Thyroid gland (tissue), 4 donors: Measurements from ENCODE around the gene LMBR1. TPM values are rescaled to one million over a fixed set of nuclear protein-coding genes. Genes with fewer than 3 reads are reported as not detected.
"Not testable (repeated sequence)": the region's sequence is repeated elsewhere in the genome, so short reads cannot be mapped to it uniquely, and the experiment has no call there.

ENCODE experiments used
- DNase-seq, 2 donors: peaks; one replicate each; pipeline ENCODE4 v3.0.0-alpha.2; 2019
- H3K27ac ChIP-seq, 3 donors: fragments of 200-600 bp; sonication (generic); 1 replicate in 2 of 3; 2 replicates in 1 of 3; pipeline ENCODE4 v1.5.1; 2016 to 2019; ENCODE audit warnings: mild to moderate bottlenecking in 1 of 3, moderate library complexity in 1 of 3
- H3K27me3 ChIP-seq: fragments of 200-600 bp; sonication (generic); one replicate; pipeline ENCODE4 v1.5.1; 2019
- H3K36me3 ChIP-seq, 2 donors: fragments of 200-600 bp; sonication (generic); one replicate each; pipeline ENCODE4 v1.5.1; 2016 to 2019
- H3K4me1 ChIP-seq, 2 donors: fragments of 200-600 bp; sonication (generic); one replicate each; pipeline ENCODE4 v1.5.1; 2017 to 2019
- H3K4me3 ChIP-seq, 3 donors: fragments of 200-600 bp; sonication (generic); replicated peaks in 1 of 3; 1 replicate in 2 of 3; 2 replicates in 1 of 3; pipeline ENCODE4 v1.5.1; 2016; ENCODE audit warnings: mild to moderate bottlenecking in 1 of 3
- H3K9me3 ChIP-seq: fragments of 200-600 bp; sonication (generic); one replicate; pipeline ENCODE4 v1.5.1; 2017
- POLR2A ChIP-seq, 2 donors: fragments of 450-650 bp; IDR thresholded peaks; one replicate each; pipeline ENCODE4 v1.6.1; 2017; ENCODE audit warnings: antibody characterized with exemption in 2 of 2, mild to moderate bottlenecking in 2 of 2, moderate library complexity in 1 of 2
- WGBS, 2 donors: methylation state at CpG; one replicate each; pipeline ENCODE4 v1.1.5; 2017; 5-methylcytosine and 5-hydroxymethylcytosine counted together
- intact Hi-C: fragments of 100-400 bp; cut with DNase I; formaldehyde crosslinking; loops from one replicate; pipeline ENCODE4 v1.15.1; 2023
- total RNA-seq, 4 donors: library from RNA; depleted of rRNA; stranded (reverse); fragments of >200 nt; gene quantifications; one replicate each; pipeline ENCODE4 v1.2.3, GENCODE V29; 2016
- TF ChIP-seq, protein P1 (sequence below), 6 experiments: fragments of 200-600 bp in 3 of 6; fragments of 450-650 bp in 3 of 6; sonication (generic) in 3 of 6; IDR thresholded peaks; one replicate each; pipeline ENCODE4 v1.5.1; 2016 to 2019; ENCODE audit warnings: antibody characterized with exemption in 6 of 6, mild to moderate bottlenecking in 2 of 6, inconsistent platforms in 1 of 6, moderate library complexity in 1 of 6

The LMBR1 gene
- total RNA-seq, 4 donors from 2014 or later: 73.9 to 205 (median 113) TPM

DNA sequence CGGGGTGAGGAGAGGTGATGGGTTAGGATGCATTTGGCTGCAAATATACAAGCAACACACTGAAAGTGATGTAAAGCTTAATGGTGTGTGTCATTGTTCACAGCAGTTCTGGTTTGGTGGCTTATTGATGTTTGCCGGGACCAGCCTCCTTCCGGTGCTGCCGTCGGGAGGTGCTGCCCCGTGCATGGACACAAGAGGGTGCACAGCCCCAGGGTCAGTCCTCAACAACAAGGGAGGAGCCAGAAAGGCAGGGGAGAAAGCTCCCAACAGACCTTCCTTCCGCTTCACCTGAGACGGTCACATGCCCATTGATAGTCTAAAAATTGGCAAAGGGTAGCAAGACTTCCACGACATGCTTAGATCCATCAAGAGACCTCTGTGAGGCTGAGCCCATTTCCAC, 242.9 kb downstream of the LMBR1 start:
- intact Hi-C loops: no loop called here
- H3K27me3 ChIP-seq: no peaks in the 10 kb centered on the region
- H3K4me1 ChIP-seq: no peaks in the 10 kb centered on the region
- no peaks in the 10 kb centered on the region for H3K9me3 ChIP-seq
- no peak overlapping the region for H3K27ac ChIP-seq
- H3K4me3 ChIP-seq: no peak overlapping the region
- TF ChIP-seq, protein P1, sequence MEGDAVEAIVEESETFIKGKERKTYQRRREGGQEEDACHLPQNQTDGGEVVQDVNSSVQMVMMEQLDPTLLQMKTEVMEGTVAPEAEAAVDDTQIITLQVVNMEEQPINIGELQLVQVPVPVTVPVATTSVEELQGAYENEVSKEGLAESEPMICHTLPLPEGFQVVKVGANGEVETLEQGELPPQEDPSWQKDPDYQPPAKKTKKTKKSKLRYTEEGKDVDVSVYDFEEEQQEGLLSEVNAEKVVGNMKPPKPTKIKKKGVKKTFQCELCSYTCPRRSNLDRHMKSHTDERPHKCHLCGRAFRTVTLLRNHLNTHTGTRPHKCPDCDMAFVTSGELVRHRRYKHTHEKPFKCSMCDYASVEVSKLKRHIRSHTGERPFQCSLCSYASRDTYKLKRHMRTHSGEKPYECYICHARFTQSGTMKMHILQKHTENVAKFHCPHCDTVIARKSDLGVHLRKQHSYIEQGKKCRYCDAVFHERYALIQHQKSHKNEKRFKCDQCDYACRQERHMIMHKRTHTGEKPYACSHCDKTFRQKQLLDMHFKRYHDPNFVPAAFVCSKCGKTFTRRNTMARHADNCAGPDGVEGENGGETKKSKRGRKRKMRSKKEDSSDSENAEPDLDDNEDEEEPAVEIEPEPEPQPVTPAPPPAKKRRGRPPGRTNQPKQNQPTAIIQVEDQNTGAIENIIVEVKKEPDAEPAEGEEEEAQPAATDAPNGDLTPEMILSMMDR (IDR thresholded peaks at IDR 0.05): peak in 2 of 6 experiments; percentile 27 to 32
- no peak for TF ChIP-seq POLR2A (IDR thresholded peaks at IDR 0.05)
- no peaks in the 10 kb centered on the region for H3K36me3 ChIP-seq
- 56 to 59% methylated on average over 9 of the region's 9 CpGs for WGBS, 2 donors
- DNase-seq: peak; percentile 28 to 41

DNA sequence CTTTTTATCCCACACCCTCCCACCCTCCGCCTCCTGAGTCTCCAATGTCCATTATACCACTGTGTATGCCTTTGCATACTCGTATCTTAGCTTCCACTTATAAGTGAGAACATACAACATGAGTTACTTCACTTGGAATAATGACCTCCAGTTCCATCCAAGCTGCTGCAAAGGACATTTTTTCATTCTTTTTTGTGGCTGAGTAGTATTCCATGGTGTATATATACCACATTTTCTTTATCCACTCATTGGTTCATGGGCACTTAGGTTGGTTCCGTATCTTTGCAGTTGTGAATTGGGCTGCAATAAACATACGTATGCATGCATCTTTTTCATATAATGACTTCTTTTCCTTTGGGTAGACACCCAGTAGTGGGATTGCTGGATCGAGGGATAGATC, 245.7 kb downstream of the LMBR1 start:
- H3K27ac ChIP-seq, intact Hi-C loops, H3K36me3 ChIP-seq, H3K4me3 ChIP-seq, H3K27me3 ChIP-seq, H3K4me1 ChIP-seq, H3K9me3 ChIP-seq, DNase-seq: not testable (repeated sequence)
- 94 to 96% methylated on average over 5 of the region's 5 CpGs for WGBS, 2 donors

DNA sequence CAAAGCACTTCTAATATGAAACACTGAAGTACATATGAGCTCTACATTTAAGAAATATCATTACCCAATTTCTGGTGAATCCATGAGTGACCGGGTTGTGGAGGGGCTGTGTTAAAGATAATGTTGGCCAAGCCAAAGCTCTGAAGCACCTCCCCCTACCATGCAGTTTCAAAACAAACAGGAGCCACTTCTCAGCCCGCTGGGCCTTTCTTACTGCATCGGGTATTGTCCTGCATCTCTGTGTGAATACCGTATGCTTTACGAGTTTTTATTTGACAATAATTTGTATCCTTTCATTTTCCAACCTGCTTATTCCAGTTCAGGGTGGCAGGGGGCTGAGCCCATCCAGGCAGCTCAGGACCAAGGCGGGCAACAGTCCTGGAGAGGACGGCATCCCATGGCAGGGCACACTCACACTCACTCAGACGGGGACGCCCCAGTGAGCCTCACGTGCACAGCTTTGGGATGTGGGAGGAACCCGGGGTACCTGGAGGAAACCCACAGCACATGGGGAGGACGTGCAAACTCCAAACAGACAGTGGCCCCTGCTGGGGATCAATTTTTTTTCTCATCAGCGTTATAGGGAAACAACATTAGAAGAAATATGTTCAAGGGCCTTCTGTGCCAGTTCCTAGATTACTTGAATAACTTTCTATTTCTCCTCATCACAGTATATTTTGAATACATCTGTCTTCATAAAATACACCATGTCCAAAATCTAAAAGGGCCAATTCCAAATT, 250.5 kb downstream of the LMBR1 start:
- intact Hi-C loops: no loop called here
- no peak overlapping the region for H3K4me3 ChIP-seq
- H3K27me3 ChIP-seq: no peaks in the 10 kb centered on the region
- no peak for DNase-seq
- H3K27ac ChIP-seq: no peak overlapping the region
- no peaks in the 10 kb centered on the region for H3K36me3 ChIP-seq
- peaks cover 6 to 10% of the 10 kb centered on the region in 2 donors for H3K4me1 ChIP-seq
- H3K9me3 ChIP-seq: no peaks in the 10 kb centered on the region
- TF ChIP-seq, protein P1 (IDR thresholded peaks at IDR 0.05): no peak
- TF ChIP-seq POLR2A (IDR thresholded peaks at IDR 0.05): no peak
- 63 to 66% methylated on average over 13 of the region's 13 CpGs for WGBS, 2 donors

- Histone ChIP-seq H3K36me3 (no peaks in the 10 kb centered on the region), H3K27ac (peak overlapping the region in 2 of 3 donors; percentile 53 to 77), H3K4me3 (peak overlapping the region; percentile 32 to 66 (median 39)), H3K4me1 (peaks cover 6 to 10% of the 10 kb centered on the region in 2 donors), H3K9me3 (no peaks in the 10 kb centered on the region), H3K27me3 (no peaks in the 10 kb centered on the region)
- TF ChIP-seq POLR2A (IDR thresholded peaks at IDR 0.05): no peak
- TF ChIP-seq, protein P1 (IDR thresholded peaks at IDR 0.05): no peak
- intact Hi-C loops: no loop called here
- peak; percentile 43 to 44 for DNase-seq
- WGBS, 2 donors: 6 to 8% methylated on average over 17 to 24 of the region's 30 CpGs
These were observed 252.0 kb downstream of the LMBR1 start for GRCh38 chr7:156640949-156641485.

GRCh38 chr7:156640257-156640948, 252.6 kb downstream of the LMBR1 start, which contains the start of gene RNF32:
RNF32 (plus strand) TSS chr7:156640774; CDS start chr7:156643878, 3,104 bp downstream.
- DNase-seq: peak; percentile 93 to 95
- peaks cover 6 to 10% of the 10 kb centered on the region in 2 donors for H3K4me1 ChIP-seq
- H3K4me3 ChIP-seq: peak within 1 kb of the TSS; percentile 39 to 66 (median 61)
- WGBS, 2 donors: 1 to 10% methylated on average over 2 to 28 of the region's 85 CpGs
- no peaks in the 10 kb centered on the region for H3K27me3 ChIP-seq
- H3K36me3 ChIP-seq: no peaks in the 10 kb centered on the region
- peak in 1 of 2 donors; percentile 59 for TF ChIP-seq POLR2A (IDR thresholded peaks at IDR 0.05)
- TF ChIP-seq, protein P1 (IDR thresholded peaks at IDR 0.05): no peak
- peak within 1 kb of the TSS; percentile 53 to 77 (median 66) for H3K27ac ChIP-seq
- intact Hi-C loops: no loop called here
- H3K9me3 ChIP-seq: no peaks in the 10 kb centered on the region
